Thyroid gland (tissue), 4 donors: Measurements from ENCODE around the gene FSTL1.

ENCODE experiments used
- POLR2A ChIP-seq, 2 donors: fragments of 450-650 bp; IDR thresholded peaks; one replicate each; pipeline ENCODE4 v1.6.1; 2017; ENCODE audit warnings: antibody characterized with exemption in 2 of 2, mild to moderate bottlenecking in 2 of 2, moderate library complexity in 1 of 2
- TF ChIP-seq, protein P1 (sequence below), 6 experiments: fragments of 200-600 bp in 3 of 6; fragments of 450-650 bp in 3 of 6; sonication (generic) in 3 of 6; IDR thresholded peaks; one replicate each; pipeline ENCODE4 v1.5.1; 2016 to 2019; ENCODE audit warnings: antibody characterized with exemption in 6 of 6, mild to moderate bottlenecking in 2 of 6, inconsistent platforms in 1 of 6, moderate library complexity in 1 of 6

- TF ChIP-seq, protein P1, sequence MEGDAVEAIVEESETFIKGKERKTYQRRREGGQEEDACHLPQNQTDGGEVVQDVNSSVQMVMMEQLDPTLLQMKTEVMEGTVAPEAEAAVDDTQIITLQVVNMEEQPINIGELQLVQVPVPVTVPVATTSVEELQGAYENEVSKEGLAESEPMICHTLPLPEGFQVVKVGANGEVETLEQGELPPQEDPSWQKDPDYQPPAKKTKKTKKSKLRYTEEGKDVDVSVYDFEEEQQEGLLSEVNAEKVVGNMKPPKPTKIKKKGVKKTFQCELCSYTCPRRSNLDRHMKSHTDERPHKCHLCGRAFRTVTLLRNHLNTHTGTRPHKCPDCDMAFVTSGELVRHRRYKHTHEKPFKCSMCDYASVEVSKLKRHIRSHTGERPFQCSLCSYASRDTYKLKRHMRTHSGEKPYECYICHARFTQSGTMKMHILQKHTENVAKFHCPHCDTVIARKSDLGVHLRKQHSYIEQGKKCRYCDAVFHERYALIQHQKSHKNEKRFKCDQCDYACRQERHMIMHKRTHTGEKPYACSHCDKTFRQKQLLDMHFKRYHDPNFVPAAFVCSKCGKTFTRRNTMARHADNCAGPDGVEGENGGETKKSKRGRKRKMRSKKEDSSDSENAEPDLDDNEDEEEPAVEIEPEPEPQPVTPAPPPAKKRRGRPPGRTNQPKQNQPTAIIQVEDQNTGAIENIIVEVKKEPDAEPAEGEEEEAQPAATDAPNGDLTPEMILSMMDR (IDR thresholded peaks at IDR 0.05): no peak
- no peak for TF ChIP-seq POLR2A (IDR thresholded peaks at IDR 0.05)
These were observed 23.6 kb downstream of the FSTL1 start for GRCh38 chr3:120427201-120427600.
